Erythroblast (primary cell): ENCODE results near the gene CACNA1C.

Experiments used
- GATA1 ChIP-seq: IDR thresholded peaks from 2 replicates; pipeline ENCODE4 v1.6.1; 2011; ENCODE audit warnings: low read depth, mild to moderate bottlenecking, control low read depth, low read length, moderate library complexity
- POLR2A ChIP-seq: IDR thresholded peaks from 2 replicates; pipeline ENCODE4 v1.6.1; 2011; ENCODE audit warnings: mild to moderate bottlenecking, low read length

GRCh38 chr12:2366711-2367110 lies 313.9 kb downstream of the CACNA1C start:
- TF ChIP-seq POLR2A (no peak), GATA1 (no peak)
